ENCODE measurements around the gene SNX30.

Gene SNX30

DNA sequence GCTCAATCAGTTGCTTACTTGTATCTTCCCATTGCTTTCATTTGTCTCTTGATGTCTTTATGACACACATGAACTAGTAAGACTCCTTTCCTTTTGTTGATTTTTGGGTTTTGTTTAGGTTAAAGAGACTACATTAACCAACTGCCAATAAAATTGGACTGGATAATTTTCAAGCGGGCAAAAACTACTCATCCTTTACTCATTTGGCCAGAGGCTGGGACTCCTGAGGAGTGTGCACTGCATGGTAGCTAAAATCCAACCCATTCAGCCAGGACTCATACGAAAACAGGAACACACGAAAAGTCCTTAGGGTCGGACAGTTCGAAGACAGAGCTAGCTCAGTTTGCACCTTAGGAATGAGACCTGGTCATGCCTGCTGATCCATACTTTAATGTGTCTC is 134.2 kb downstream of the SNX30 start:
- no peak overlapping the region for H3K4me3 ChIP-seq (ENCODE audit: low read depth, low read length)
- no peaks in the 10 kb centered on the region for H3K36me3 ChIP-seq (ENCODE audit: insufficient read depth, low read length)
- H3K27me3 ChIP-seq (ENCODE audit: insufficient read depth, low read length): peaks cover 6% of the 10 kb centered on the region
- H3K27ac ChIP-seq (ENCODE audit: low read depth, low read length): no peak overlapping the region
- no peaks in the 10 kb centered on the region for H3K79me2 ChIP-seq (ENCODE audit: control insufficient read depth, insufficient read depth, low read length, unreplicated experiment)
- H2AFZ ChIP-seq (ENCODE audit: low read length, unreplicated experiment): no peak overlapping the region
- H3K4me1 ChIP-seq (ENCODE audit: control insufficient read depth, insufficient read depth, low read length, unreplicated experiment): peaks cover 6% of the 10 kb centered on the region

DNA sequence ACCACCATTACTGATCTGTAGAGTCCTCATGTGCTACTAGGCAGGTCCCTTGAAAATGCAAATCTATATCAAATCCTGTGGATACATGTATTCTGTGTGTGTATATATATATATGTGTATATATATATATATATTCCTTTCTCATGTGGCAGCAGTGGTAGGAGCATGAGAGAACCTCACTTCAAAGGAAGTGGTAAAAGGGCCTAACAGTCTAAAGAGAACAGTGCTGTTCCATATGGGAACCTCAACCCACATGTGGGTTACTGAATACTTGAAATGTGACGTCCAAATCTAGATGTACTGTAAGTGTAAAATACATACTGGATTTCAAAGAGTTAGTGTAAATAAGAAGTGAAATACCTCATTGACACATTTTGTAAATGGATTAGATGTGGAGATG is 134.8 kb downstream of the SNX30 start:
- no peak overlapping the region for H2AFZ ChIP-seq (ENCODE audit: low read length, unreplicated experiment)
- no peaks in the 10 kb centered on the region for H3K79me2 ChIP-seq (ENCODE audit: control insufficient read depth, insufficient read depth, low read length, unreplicated experiment)
- H3K27me3 ChIP-seq (ENCODE audit: insufficient read depth, low read length): peaks cover 12% of the 10 kb centered on the region
- no peak overlapping the region for H3K27ac ChIP-seq (ENCODE audit: low read depth, low read length)
- no peaks in the 10 kb centered on the region for H3K36me3 ChIP-seq (ENCODE audit: insufficient read depth, low read length)
- H3K4me1 ChIP-seq (ENCODE audit: control insufficient read depth, insufficient read depth, low read length, unreplicated experiment): peaks cover 6% of the 10 kb centered on the region
- H3K4me3 ChIP-seq (ENCODE audit: low read depth, low read length): no peak overlapping the region

DNA sequence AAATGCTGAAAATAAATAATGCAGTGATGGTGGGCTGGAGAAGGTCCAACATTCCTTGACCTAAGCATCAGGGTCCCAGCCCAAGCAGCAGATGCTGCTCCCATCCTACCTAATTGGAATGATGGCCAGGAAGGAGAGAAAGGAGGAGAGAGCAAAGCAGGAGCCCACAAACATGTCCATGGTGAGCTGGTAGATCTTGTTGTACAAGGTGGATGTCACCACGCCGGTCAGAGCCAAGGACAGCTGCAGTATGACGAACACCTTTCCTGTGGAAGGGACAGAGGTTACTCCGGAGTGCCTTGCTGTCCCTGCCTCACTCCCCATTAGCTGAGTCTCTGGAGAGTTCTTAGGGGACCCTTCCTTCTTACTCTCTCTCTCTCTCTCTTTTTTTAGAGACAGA is 135.8 kb downstream of the SNX30 start:
- Histone ChIP-seq H3K79me2 (ENCODE audit: control insufficient read depth, insufficient read depth, low read length, unreplicated experiment) (no peaks in the 10 kb centered on the region), H3K4me1 (ENCODE audit: control insufficient read depth, insufficient read depth, low read length, unreplicated experiment) (peaks cover 4% of the 10 kb centered on the region), H3K4me3 (ENCODE audit: low read depth, low read length) (no peak overlapping the region), H2AFZ (ENCODE audit: low read length, unreplicated experiment) (no peak overlapping the region), H3K27me3 (ENCODE audit: insufficient read depth, low read length) (peaks cover 20% of the 10 kb centered on the region), H3K27ac (ENCODE audit: low read depth, low read length) (no peak overlapping the region), H3K36me3 (ENCODE audit: insufficient read depth, low read length) (no peaks in the 10 kb centered on the region)

DNA sequence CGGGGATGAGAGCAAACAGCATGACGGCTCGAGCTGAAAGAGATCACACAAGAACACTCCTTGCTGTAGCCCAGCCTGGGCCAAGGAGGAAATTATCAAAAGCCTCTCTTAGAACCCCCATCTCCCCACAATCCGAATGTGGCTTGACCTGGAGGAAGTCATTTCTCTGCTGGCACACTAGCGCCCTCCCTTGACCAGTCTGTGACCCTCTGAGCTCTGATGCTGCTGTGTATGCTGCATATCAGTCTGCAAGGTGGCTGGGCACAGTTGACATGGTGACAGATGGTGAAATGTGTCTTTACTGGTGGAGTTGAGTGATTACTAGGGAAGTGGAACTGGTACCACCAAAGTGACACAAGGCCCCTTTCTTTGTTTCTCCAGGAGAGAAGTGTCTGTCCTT is 136.8 kb downstream of the SNX30 start:
- H3K27ac ChIP-seq (ENCODE audit: low read depth, low read length): no peak overlapping the region
- H2AFZ ChIP-seq (ENCODE audit: low read length, unreplicated experiment): no peak overlapping the region
- peaks cover 24% of the 10 kb centered on the region for H3K27me3 ChIP-seq (ENCODE audit: insufficient read depth, low read length)
- H3K4me1 ChIP-seq (ENCODE audit: control insufficient read depth, insufficient read depth, low read length, unreplicated experiment): no peaks in the 10 kb centered on the region
- H3K4me3 ChIP-seq (ENCODE audit: low read depth, low read length): no peak overlapping the region
- no peaks in the 10 kb centered on the region for H3K79me2 ChIP-seq (ENCODE audit: control insufficient read depth, insufficient read depth, low read length, unreplicated experiment)
- no peaks in the 10 kb centered on the region for H3K36me3 ChIP-seq (ENCODE audit: insufficient read depth, low read length)

DNA sequence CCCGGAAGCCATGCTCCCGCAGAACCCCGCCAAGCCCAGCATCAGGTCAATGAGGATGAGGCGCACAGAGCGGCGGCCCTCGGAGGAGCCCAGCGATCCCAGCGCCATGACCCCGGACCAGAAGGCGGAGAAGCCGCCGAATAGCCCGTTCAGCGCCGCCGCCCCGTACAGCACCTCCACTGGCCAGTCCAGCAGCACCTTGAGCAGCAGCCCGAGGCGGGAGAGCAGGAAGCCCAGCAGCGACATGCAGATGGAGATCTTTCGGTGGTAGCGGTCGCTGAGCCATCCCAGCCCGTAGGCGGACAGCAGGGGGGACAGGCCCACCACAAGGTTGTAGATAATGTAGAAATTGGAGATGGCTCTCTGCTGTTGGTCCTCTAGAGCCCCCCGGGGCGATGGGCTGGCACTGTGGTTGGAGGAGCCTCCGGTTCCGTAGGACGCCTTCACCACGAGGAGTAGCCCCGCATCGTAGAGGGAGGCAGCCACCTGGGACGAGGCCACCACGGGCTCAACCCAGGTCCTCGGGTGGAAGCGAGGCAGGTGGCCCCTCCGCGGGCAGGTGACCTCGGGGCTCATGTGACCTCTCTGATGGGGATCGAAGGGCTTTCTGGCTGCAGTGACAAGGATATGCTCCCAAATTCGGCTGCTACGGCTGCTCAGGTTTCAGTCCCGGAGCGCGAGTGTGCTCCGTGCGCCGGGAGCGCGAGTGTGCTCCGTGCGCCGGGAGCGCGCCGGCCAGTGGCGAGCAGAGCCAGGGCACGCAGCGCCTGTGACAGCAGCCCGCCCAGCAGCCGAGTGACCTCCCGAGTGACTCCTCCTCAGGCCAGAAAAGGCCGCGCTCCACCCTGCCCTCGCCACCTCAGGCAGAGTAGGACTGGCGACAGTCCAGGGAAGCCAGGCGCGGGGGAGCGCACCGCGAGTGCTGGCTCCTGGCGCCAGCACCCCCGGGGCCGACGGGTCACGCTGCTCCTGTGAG is 139.8 kb downstream of the SNX30 start, which contains the start of gene SLC46A2:
TSS of gene SLC46A2 (minus strand) at position 771 of the 976 bp plus-strand sequence. CDS start at position 576, 195 bp downstream.
- Histone ChIP-seq H2AFZ (ENCODE audit: low read length, unreplicated experiment) (no peak within 1 kb of the TSS), H3K36me3 (ENCODE audit: insufficient read depth, low read length) (no peaks in the 10 kb centered on the region), H3K4me3 (ENCODE audit: low read depth, low read length) (peak within 1 kb of the TSS; percentile 73), H3K79me2 (ENCODE audit: control insufficient read depth, insufficient read depth, low read length, unreplicated experiment) (no peaks in the 10 kb centered on the region), H3K27me3 (ENCODE audit: insufficient read depth, low read length) (peaks cover 24% of the 10 kb centered on the region), H3K4me1 (ENCODE audit: control insufficient read depth, insufficient read depth, low read length, unreplicated experiment) (peaks cover 12% of the 10 kb centered on the region), H3K27ac (ENCODE audit: low read depth, low read length) (no peak within 1 kb of the TSS)

DNA sequence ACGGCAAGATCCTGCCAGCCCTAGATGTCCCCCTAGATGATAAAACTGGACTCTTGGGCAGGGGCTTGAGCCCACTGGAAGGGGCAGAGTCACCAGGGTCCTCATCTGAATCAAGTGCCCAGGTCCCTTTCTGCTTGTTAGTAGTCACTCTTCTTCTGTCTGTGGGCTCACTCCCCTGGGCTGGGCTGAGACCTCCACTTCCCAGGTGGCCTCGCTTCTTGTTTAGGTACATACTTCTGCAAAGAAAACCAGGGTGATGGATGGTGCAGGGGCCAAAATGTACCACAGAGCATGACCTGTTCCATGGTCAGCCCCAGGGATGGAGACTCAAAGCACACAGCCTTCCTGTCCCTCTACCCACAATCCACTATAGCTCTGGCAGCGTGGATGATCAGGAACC is 141.0 kb downstream of the SNX30 start:
- Histone ChIP-seq H3K27ac (ENCODE audit: low read depth, low read length) (no peak overlapping the region), H3K4me3 (ENCODE audit: low read depth, low read length) (no peak overlapping the region), H2AFZ (ENCODE audit: low read length, unreplicated experiment) (no peak overlapping the region)

DNA sequence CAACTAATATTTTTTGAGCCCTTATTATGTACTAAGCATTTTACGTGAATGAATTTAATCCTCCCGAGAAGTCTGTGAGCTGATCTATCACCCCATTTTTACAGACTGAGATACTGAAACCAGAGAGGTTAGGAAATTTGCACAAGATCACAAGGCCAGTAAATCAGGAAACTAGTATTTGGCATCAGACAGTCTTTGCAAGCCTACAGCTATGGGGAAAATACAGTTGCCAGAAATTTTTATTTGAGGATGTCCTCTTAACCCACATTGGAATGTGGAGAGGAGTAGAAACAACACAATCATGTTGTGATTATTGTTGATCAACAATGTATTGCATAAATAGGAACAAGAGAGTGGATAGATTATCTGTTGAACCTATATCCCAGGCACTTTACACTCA is 142.4 kb downstream of the SNX30 start:
- peaks cover 12% of the 10 kb centered on the region for H3K4me1 ChIP-seq (ENCODE audit: control insufficient read depth, insufficient read depth, low read length, unreplicated experiment)
- H3K27me3 ChIP-seq (ENCODE audit: insufficient read depth, low read length): peaks cover 24% of the 10 kb centered on the region
- H3K27ac ChIP-seq (ENCODE audit: low read depth, low read length): no peak overlapping the region

More for the DNA sequence above, 141.0 kb downstream of the SNX30 start:
- Histone ChIP-seq H3K4me1 (ENCODE audit: control insufficient read depth, insufficient read depth, low read length, unreplicated experiment) (peaks cover 12% of the 10 kb centered on the region), H3K36me3 (ENCODE audit: insufficient read depth, low read length) (no peaks in the 10 kb centered on the region), H3K27me3 (ENCODE audit: insufficient read depth, low read length) (peaks cover 24% of the 10 kb centered on the region), H3K79me2 (ENCODE audit: control insufficient read depth, insufficient read depth, low read length, unreplicated experiment) (no peaks in the 10 kb centered on the region)

DNA sequence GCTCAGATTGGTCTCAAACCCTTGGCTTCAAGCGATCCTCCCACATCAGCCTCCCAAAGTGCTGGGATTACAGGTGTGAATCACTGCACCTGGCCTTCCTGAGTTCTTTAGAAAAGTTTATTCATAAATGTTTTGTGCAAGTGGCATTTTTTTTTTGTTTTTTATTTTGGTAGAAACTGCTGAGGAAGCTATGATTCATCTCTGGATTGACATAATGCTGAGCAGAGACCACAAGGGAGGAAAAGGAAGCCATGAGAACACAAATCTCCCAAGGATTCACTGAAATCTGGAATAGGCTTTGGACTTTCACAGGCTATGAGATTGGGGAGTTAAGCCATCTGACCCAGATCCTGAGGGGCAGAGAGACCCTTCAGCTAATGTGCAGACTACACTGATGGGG is 143.5 kb downstream of the SNX30 start:
- no peak overlapping the region for H3K27ac ChIP-seq (ENCODE audit: low read depth, low read length)

More for the DNA sequence above, 142.4 kb downstream of the SNX30 start:
- H2AFZ ChIP-seq (ENCODE audit: low read length, unreplicated experiment): no peak overlapping the region
- H3K4me3 ChIP-seq (ENCODE audit: low read depth, low read length): no peak overlapping the region
- H3K36me3 ChIP-seq (ENCODE audit: insufficient read depth, low read length): no peaks in the 10 kb centered on the region
- no peaks in the 10 kb centered on the region for H3K79me2 ChIP-seq (ENCODE audit: control insufficient read depth, insufficient read depth, low read length, unreplicated experiment)

DNA sequence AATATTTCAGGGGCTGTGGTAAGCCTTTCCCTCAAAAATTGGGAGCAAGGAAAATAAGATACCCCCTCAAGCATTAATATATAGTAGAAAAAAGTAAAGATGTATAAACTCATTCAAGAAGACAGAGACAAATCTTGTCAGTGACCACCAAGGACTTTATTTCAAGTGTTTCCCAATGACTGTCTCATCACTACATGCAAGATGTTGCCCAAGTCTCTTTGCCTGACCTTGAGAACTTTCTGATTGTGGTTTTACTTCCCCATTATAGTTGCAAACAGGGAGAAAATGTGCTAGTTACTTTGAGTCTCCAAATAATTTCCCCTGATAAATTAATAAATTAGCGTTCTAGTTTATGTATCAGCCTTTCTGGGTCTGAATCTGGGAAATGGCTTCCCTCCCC is 144.1 kb downstream of the SNX30 start:
- Histone ChIP-seq H3K27me3 (ENCODE audit: insufficient read depth, low read length) (peaks cover 18% of the 10 kb centered on the region), H3K27ac (ENCODE audit: low read depth, low read length) (no peak overlapping the region), H3K4me3 (ENCODE audit: low read depth, low read length) (no peak overlapping the region), H2AFZ (ENCODE audit: low read length, unreplicated experiment) (no peak overlapping the region), H3K79me2 (ENCODE audit: control insufficient read depth, insufficient read depth, low read length, unreplicated experiment) (no peaks in the 10 kb centered on the region), H3K4me1 (ENCODE audit: control insufficient read depth, insufficient read depth, low read length, unreplicated experiment) (peaks cover 12% of the 10 kb centered on the region), H3K36me3 (ENCODE audit: insufficient read depth, low read length) (no peaks in the 10 kb centered on the region)

More for the DNA sequence above, 143.5 kb downstream of the SNX30 start:
- Histone ChIP-seq H3K27me3 (ENCODE audit: insufficient read depth, low read length) (peaks cover 24% of the 10 kb centered on the region), H3K79me2 (ENCODE audit: control insufficient read depth, insufficient read depth, low read length, unreplicated experiment) (no peaks in the 10 kb centered on the region), H3K36me3 (ENCODE audit: insufficient read depth, low read length) (no peaks in the 10 kb centered on the region), H2AFZ (ENCODE audit: low read length, unreplicated experiment) (no peak overlapping the region), H3K4me3 (ENCODE audit: low read depth, low read length) (no peak overlapping the region), H3K4me1 (ENCODE audit: control insufficient read depth, insufficient read depth, low read length, unreplicated experiment) (peaks cover 12% of the 10 kb centered on the region)

DNA sequence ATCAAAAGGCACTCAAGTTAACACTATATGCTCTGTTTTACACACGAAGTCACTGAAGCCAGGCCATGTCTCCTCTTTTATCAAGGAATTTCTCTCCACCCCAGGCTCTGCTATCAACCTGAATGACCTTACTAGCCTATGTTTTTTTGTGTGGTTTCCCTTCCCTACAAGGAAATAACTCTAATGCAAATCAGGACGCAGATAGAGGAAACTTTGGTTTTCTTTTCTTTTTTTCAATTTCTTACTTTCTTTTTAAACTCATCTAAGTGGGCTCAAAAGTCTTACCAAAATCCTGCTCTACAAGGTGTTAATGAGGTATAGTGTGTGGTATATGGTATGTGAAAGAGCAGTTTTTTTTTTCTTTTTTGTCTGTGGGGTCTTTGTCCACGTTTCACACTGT is 145.6 kb downstream of the SNX30 start:
- Histone ChIP-seq H3K27ac (ENCODE audit: low read depth, low read length) (no peak overlapping the region), H3K4me3 (ENCODE audit: low read depth, low read length) (no peak overlapping the region), H3K36me3 (ENCODE audit: insufficient read depth, low read length) (no peaks in the 10 kb centered on the region), H2AFZ (ENCODE audit: low read length, unreplicated experiment) (no peak overlapping the region), H3K79me2 (ENCODE audit: control insufficient read depth, insufficient read depth, low read length, unreplicated experiment) (no peaks in the 10 kb centered on the region), H3K4me1 (ENCODE audit: control insufficient read depth, insufficient read depth, low read length, unreplicated experiment) (peaks cover 12% of the 10 kb centered on the region), H3K27me3 (ENCODE audit: insufficient read depth, low read length) (peaks cover 6% of the 10 kb centered on the region)

DNA sequence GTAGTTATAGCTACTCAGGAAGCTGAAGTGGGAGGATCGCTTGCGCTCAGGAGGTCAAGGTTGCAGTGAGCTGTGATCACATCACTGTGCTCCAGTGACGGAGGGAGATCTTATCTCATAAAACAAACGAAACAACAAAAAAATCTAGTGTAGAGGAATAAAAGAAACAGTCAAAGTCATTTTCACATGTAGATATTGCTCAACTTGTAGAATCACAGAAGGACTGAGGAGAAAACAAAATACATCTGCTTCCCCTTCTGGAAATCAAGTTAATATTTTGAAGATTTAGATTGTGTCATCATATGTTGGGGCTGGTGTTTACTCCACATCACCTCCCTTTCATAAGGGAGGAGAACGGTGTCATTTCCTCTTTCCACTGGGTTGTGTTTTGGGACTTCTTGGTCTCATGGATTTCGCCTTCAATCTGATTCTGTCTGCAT is 148.3 kb downstream of the SNX30 start:
- peaks cover 5% of the 10 kb centered on the region for H3K4me1 ChIP-seq (ENCODE audit: control insufficient read depth, insufficient read depth, low read length, unreplicated experiment)
- H3K27ac ChIP-seq (ENCODE audit: low read depth, low read length): no peak overlapping the region
- H3K79me2 ChIP-seq (ENCODE audit: control insufficient read depth, insufficient read depth, low read length, unreplicated experiment): no peaks in the 10 kb centered on the region
- H3K36me3 ChIP-seq (ENCODE audit: insufficient read depth, low read length): no peaks in the 10 kb centered on the region
- H2AFZ ChIP-seq (ENCODE audit: low read length, unreplicated experiment): no peak overlapping the region
- H3K27me3 ChIP-seq (ENCODE audit: insufficient read depth, low read length): no peaks in the 10 kb centered on the region
- no peak overlapping the region for H3K4me3 ChIP-seq (ENCODE audit: low read depth, low read length)
